Activated CD8-positive, alpha-beta memory T cell treated with anti-CD3 and anti-CD28 coated beads, Interleukin-2, amount 10 ng/mL, durations not matched to agents 7 days and 5 days (primary cell): Measurements from ENCODE around the gene AKR1B1. TPM values are rescaled to one million over a fixed set of nuclear protein-coding genes. Genes with fewer than 3 reads are reported as not detected.

Experiments used
- ATAC-seq: fragments of 150-1000 bp; cut with Tn5 transposase; one replicate; pipeline ENCODE4 v1.10.0; 2021; ENCODE audit warnings: moderate library complexity
- CTCF ChIA-PET: fragments of 350-600 bp; sonication (Branson Sonifier 250); formaldehyde crosslinking; loops from one replicate; lab custom pipeline; 2021; ENCODE audit warnings: antibody characterized with exemption; lab: Charles Lee
- DNase-seq: peaks from one replicate; pipeline ENCODE4 v3.0.0-alpha.2; 2020
- H3K27ac Mint-ChIP-seq: one replicate; pipeline ENCODE4 v1.8.0; 2021; ENCODE audit warnings: mild to moderate bottlenecking, mixed read lengths
- H3K27me3 Mint-ChIP-seq: one replicate; pipeline ENCODE4 v1.8.0; 2021; ENCODE audit warnings: mixed read lengths
- H3K36me3 Mint-ChIP-seq: one replicate; pipeline ENCODE4 v1.8.0; 2021; ENCODE audit warnings: mild to moderate bottlenecking, mixed read lengths
- H3K4me1 Mint-ChIP-seq: one replicate; pipeline ENCODE4 v1.8.0; 2021; ENCODE audit warnings: mixed read lengths
- H3K4me3 Mint-ChIP-seq: one replicate; pipeline ENCODE4 v1.8.0; 2021; ENCODE audit warnings: mild to moderate bottlenecking, moderate library complexity, mixed read lengths
- H3K9me3 Mint-ChIP-seq: one replicate; pipeline ENCODE4 v1.8.0; 2022; ENCODE audit warnings: low read depth, mixed read lengths
- total RNA-seq, 2 experiments: library from RNA; stranded (reverse); gene quantifications; one replicate each; pipeline ENCODE4 v1.2.3, GENCODE V29; 2021

Gene AKR1B1
- total RNA-seq, 2 experiments from 2014 or later: 96.2 to 113 TPM

- peak; percentile 29 for DNase-seq
- H3K4me3 Mint-ChIP-seq: no peak overlapping the region
- H3K4me1 Mint-ChIP-seq: peaks cover 2% of the 10 kb centered on the region
- no peaks in the 10 kb centered on the region for H3K27me3 Mint-ChIP-seq
- H3K27ac Mint-ChIP-seq: no peak overlapping the region
- CTCF ChIA-PET: interaction anchor here (1.0 kb wide), 1 partner anchor 10 kb away, joined by 3 read pairs; no protein-coding TSS in a partner anchor
- H3K36me3 Mint-ChIP-seq: peaks cover 28% of the 10 kb centered on the region
- no peaks in the 10 kb centered on the region for H3K9me3 Mint-ChIP-seq
- no peak for ATAC-seq
Measured at GRCh38 chr7:134448356-134449229, 10.3 kb downstream of the AKR1B1 start.

- no peak for DNase-seq
- no peak for ATAC-seq
- H3K27ac Mint-ChIP-seq: no peak overlapping the region
- no peaks in the 10 kb centered on the region for H3K27me3 Mint-ChIP-seq
- peaks cover 32% of the 10 kb centered on the region for H3K36me3 Mint-ChIP-seq
- H3K9me3 Mint-ChIP-seq: no peaks in the 10 kb centered on the region
- CTCF ChIA-PET: interaction anchor here (1.2 to 1.8 kb wide), 2 partner anchors 12 to 15 kb away, joined by 3 to 8 read pairs; no protein-coding TSS in a partner anchor
- H3K4me3 Mint-ChIP-seq: no peak overlapping the region
- H3K4me1 Mint-ChIP-seq: no peaks in the 10 kb centered on the region
Measured at GRCh38 chr7:134447383-134447782, 11.5 kb downstream of the AKR1B1 start.

- no peaks in the 10 kb centered on the region for H3K4me1 Mint-ChIP-seq
- no peaks in the 10 kb centered on the region for H3K9me3 Mint-ChIP-seq
- no peak overlapping the region for H3K27ac Mint-ChIP-seq
- no peak for ATAC-seq
- CTCF ChIA-PET: interaction anchor here (0.7 to 1.8 kb wide), 3 partner anchors 11 to 14 kb away, joined by 3 to 8 read pairs (median 3); partner anchors contain the start of gene AKR1B1
- H3K4me3 Mint-ChIP-seq: no peak overlapping the region
- peak; percentile 12 for DNase-seq
- no peaks in the 10 kb centered on the region for H3K27me3 Mint-ChIP-seq
- peaks cover 33% of the 10 kb centered on the region for H3K36me3 Mint-ChIP-seq
Measured at GRCh38 chr7:134446923-134447322, 12.0 kb downstream of the AKR1B1 start.

- DNase-seq: peak; percentile 21
- no peak for ATAC-seq
- Mint-ChIP-seq H3K4me3 (no peak overlapping the region), H3K36me3 (peaks cover 33% of the 10 kb centered on the region), H3K27me3 (no peaks in the 10 kb centered on the region), H3K9me3 (no peaks in the 10 kb centered on the region), H3K4me1 (no peaks in the 10 kb centered on the region), H3K27ac (no peak overlapping the region)
- CTCF ChIA-PET: interaction anchor here (0.7 to 1.8 kb wide), 3 partner anchors 12 to 14 kb away, joined by 3 to 8 read pairs (median 3); partner anchors contain the start of gene AKR1B1
Measured at GRCh38 chr7:134446446-134446845, 12.5 kb downstream of the AKR1B1 start.

- peak; percentile 23 for DNase-seq
- H3K36me3 Mint-ChIP-seq: peaks cover 33% of the 10 kb centered on the region
- no peak for ATAC-seq
- no peak overlapping the region for H3K4me3 Mint-ChIP-seq
- no peak overlapping the region for H3K27ac Mint-ChIP-seq
- no peaks in the 10 kb centered on the region for H3K9me3 Mint-ChIP-seq
- no peaks in the 10 kb centered on the region for H3K27me3 Mint-ChIP-seq
- CTCF ChIA-PET: interaction anchor here (0.7 kb wide), 1 partner anchor 11 kb away, joined by 3 read pairs; no protein-coding TSS in a partner anchor
- H3K4me1 Mint-ChIP-seq: no peaks in the 10 kb centered on the region
Measured at GRCh38 chr7:134444961-134445315, 14.0 kb downstream of the AKR1B1 start.

- Mint-ChIP-seq H3K36me3 (peaks cover 28% of the 10 kb centered on the region), H3K27ac (no peak overlapping the region), H3K9me3 (no peaks in the 10 kb centered on the region), H3K4me3 (no peak overlapping the region), H3K27me3 (no peaks in the 10 kb centered on the region), H3K4me1 (no peaks in the 10 kb centered on the region)
- ATAC-seq (no peak), DNase-seq (peak; percentile 19)
- CTCF ChIA-PET: no interaction called here
Measured at GRCh38 chr7:134444198-134444960, 14.5 kb downstream of the AKR1B1 start.

- peaks cover 3% of the 10 kb centered on the region for H3K9me3 Mint-ChIP-seq
- H3K27me3 Mint-ChIP-seq: no peaks in the 10 kb centered on the region
- CTCF ChIA-PET: interaction anchor here (2.0 kb wide), 1 partner anchor 10 kb away, joined by 6 read pairs; no protein-coding TSS in a partner anchor
- ATAC-seq (no peak), DNase-seq (peak; percentile 15)
- H3K36me3 Mint-ChIP-seq: peaks cover 27% of the 10 kb centered on the region
- no peak overlapping the region for H3K4me3 Mint-ChIP-seq
- H3K27ac Mint-ChIP-seq: no peak overlapping the region
- H3K4me1 Mint-ChIP-seq: no peaks in the 10 kb centered on the region
Measured at GRCh38 chr7:134443396-134444070, 15.4 kb downstream of the AKR1B1 start.

- no peak overlapping the region for H3K27ac Mint-ChIP-seq
- H3K9me3 Mint-ChIP-seq: peaks cover 5% of the 10 kb centered on the region
- no peaks in the 10 kb centered on the region for H3K27me3 Mint-ChIP-seq
- DNase-seq (peak; percentile 19), ATAC-seq (no peak)
- no peak overlapping the region for H3K4me3 Mint-ChIP-seq
- H3K36me3 Mint-ChIP-seq: peaks cover 28% of the 10 kb centered on the region
- CTCF ChIA-PET: interaction anchor here (0.7 to 2.0 kb wide), 2 partner anchors 9 to 10 kb away, joined by 3 to 6 read pairs; no protein-coding TSS in a partner anchor
- H3K4me1 Mint-ChIP-seq: no peaks in the 10 kb centered on the region
Measured at GRCh38 chr7:134442441-134443220, 16.3 kb downstream of the AKR1B1 start.

GRCh38 chr7:134441264-134441663, 17.6 kb downstream of the AKR1B1 start:
- Mint-ChIP-seq H3K4me3 (no peak overlapping the region), H3K36me3 (peaks cover 28% of the 10 kb centered on the region), H3K27me3 (no peaks in the 10 kb centered on the region), H3K27ac (no peak overlapping the region), H3K9me3 (peaks cover 5% of the 10 kb centered on the region), H3K4me1 (no peaks in the 10 kb centered on the region)
- ATAC-seq (no peak), DNase-seq (no peak)
- CTCF ChIA-PET: interaction anchor here (0.8 to 2.0 kb wide), 2 partner anchors 8 kb away, joined by 3 to 6 read pairs; no protein-coding TSS in a partner anchor

GRCh38 chr7:134440476-134440875, 18.4 kb downstream of the AKR1B1 start:
- CTCF ChIA-PET: interaction anchor here (0.8 kb wide), 1 partner anchor 8 kb away, joined by 3 read pairs; no protein-coding TSS in a partner anchor
- H3K36me3 Mint-ChIP-seq: peaks cover 28% of the 10 kb centered on the region
- no peaks in the 10 kb centered on the region for H3K4me1 Mint-ChIP-seq
- peaks cover 5% of the 10 kb centered on the region for H3K9me3 Mint-ChIP-seq
- H3K4me3 Mint-ChIP-seq: no peak overlapping the region
- H3K27ac Mint-ChIP-seq: no peak overlapping the region
- ATAC-seq (no peak), DNase-seq (peak; percentile 25)
- H3K27me3 Mint-ChIP-seq: no peaks in the 10 kb centered on the region

- H3K4me3 Mint-ChIP-seq: no peak overlapping the region
- DNase-seq: peak; percentile 23
- no peaks in the 10 kb centered on the region for H3K27me3 Mint-ChIP-seq
- no peaks in the 10 kb centered on the region for H3K4me1 Mint-ChIP-seq
- H3K9me3 Mint-ChIP-seq: peaks cover 5% of the 10 kb centered on the region
- CTCF ChIA-PET: no interaction called here
- no peak for ATAC-seq
- no peak overlapping the region for H3K27ac Mint-ChIP-seq
- peaks cover 26% of the 10 kb centered on the region for H3K36me3 Mint-ChIP-seq
Measured at GRCh38 chr7:134440067-134440466, 18.8 kb downstream of the AKR1B1 start.

- H3K27me3 Mint-ChIP-seq: no peaks in the 10 kb centered on the region
- no peak for ATAC-seq
- no peak overlapping the region for H3K27ac Mint-ChIP-seq
- H3K9me3 Mint-ChIP-seq: peaks cover 5% of the 10 kb centered on the region
- no peak for DNase-seq
- CTCF ChIA-PET: interaction anchor here (1.8 kb wide), 1 partner anchor 75 kb away, joined by 5 read pairs; no protein-coding TSS in a partner anchor
- H3K4me3 Mint-ChIP-seq: no peak overlapping the region
- peaks cover 20% of the 10 kb centered on the region for H3K36me3 Mint-ChIP-seq
- H3K4me1 Mint-ChIP-seq: no peaks in the 10 kb centered on the region
Measured at GRCh38 chr7:134438946-134439345, 20.0 kb downstream of the AKR1B1 start.
